Measurements from ENCODE around the gene MCOLN1. TPM values are rescaled to one million over a fixed set of nuclear protein-coding genes. Genes with fewer than 3 reads are reported as not detected.
"Not testable (repeated sequence)": the region's sequence is repeated elsewhere in the genome, so short reads cannot be mapped to it uniquely, and the experiment has no call there.

The MCOLN1 gene
- polyA plus RNA-seq, 1 donor: 14.2 TPM

DNA sequence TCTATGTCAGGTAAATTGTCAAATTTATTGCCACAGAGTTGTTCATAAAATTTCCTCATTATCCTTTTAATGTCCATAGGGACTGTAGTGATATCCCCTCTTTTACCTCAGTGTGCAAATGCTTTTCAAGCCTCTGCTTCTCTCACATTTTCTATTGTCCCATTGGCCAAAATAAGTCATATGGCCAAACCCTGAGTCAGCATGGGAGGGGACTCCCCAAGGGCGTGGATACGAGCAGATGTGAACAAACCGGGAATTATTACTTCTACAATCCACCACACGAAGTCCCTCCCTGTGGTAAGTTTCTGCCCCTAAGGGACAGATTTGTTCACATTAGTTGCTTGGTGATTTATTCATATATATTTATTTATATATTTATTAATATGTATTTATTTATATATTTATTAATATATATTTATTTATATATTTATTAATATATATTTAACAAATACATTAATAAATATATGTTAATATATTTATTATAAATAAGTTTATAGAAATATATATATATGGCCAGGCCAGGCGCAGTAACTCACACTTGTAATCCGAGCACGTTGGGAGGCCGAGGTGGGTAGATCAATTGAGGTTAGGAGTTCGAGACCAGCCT, 53.1 kb downstream of the MCOLN1 start:
- no peak for DNase-seq (ENCODE audit: low read depth)

DNA sequence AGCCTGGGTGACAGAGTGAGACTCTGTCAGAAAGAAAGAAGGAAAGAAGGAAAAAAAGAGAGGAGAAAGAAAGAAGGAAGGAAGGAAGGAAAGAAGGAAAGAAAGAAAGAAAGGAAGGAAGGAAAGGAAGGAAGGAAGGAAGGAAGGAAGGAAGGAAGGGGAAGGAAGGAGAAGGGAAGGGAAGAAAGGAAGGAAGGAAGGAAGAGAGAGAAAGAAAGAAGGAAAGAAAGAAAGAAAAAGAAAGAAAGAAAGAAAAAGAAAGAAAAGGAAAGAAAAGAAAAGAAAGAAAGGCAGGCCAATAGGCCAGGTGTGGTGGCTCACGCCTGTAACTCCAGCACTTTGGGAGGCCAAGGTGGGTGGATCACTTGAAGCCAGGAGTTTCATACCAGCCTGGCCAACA, 55.0 kb downstream of the MCOLN1 start:
- DNase-seq (ENCODE audit: low read depth): not testable (repeated sequence)

- no peak for DNase-seq (ENCODE audit: low read depth)
These were observed 55.7 kb downstream of the MCOLN1 start for GRCh38 chr19:7578127-7578526.

- no peak for DNase-seq (ENCODE audit: low read depth)
These were observed 56.8 kb downstream of the MCOLN1 start for GRCh38 chr19:7579182-7579581.

DNA sequence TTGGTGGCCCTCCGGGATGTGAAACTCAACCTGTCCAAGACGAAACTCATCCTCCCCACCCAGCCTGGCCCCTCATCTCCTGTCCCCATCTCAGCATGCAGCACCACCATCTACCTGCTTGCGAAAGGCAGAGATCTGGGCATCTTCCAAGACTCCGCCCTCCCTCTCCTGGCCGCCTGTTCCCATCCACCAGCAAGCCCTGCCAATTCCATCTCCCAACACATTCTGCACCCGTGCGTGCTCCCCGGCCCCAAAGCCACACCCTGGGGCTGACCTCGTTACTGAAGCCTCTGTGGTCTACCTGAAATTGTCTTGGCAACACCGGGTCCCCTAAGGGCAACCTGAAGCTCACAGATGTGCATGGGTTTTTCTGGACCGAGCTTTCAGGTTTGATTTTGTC, 60.0 kb downstream of the MCOLN1 start:
- no peak for DNase-seq (ENCODE audit: low read depth)

Other genes starting within 250 kb of the MCOLN1 start
- gene INSR, start 228.2 kb upstream of the MCOLN1 start, polyA plus RNA-seq (ENCODE audit: insufficient read length): 15.8 TPM
- gene ARHGEF18, start 173.7 kb upstream of the MCOLN1 start, polyA plus RNA-seq (ENCODE audit: insufficient read length): 14.5 TPM
- gene PEX11G, start 33.6 kb upstream of the MCOLN1 start, polyA plus RNA-seq (ENCODE audit: insufficient read length): 2.3 TPM
- gene ZNF358, start 6.5 kb upstream of the MCOLN1 start, polyA plus RNA-seq (ENCODE audit: insufficient read length): 53.0 TPM
- 31.5 TPM for gene PNPLA6, start 13.1 kb downstream of the MCOLN1 start, polyA plus RNA-seq (ENCODE audit: insufficient read length)
- 0.14 TPM for gene CAMSAP3, start 73.2 kb downstream of the MCOLN1 start, polyA plus RNA-seq (ENCODE audit: insufficient read length)
- 20.4 TPM for gene XAB2, start 106.9 kb downstream of the MCOLN1 start, polyA plus RNA-seq (ENCODE audit: insufficient read length)
- 61.0 TPM for gene PET100, start 107.2 kb downstream of the MCOLN1 start, polyA plus RNA-seq (ENCODE audit: insufficient read length)
- not detected for gene PCP2, start 111.1 kb downstream of the MCOLN1 start, polyA plus RNA-seq (ENCODE audit: insufficient read length)
- 4.0 TPM for gene STXBP2, start 114.5 kb downstream of the MCOLN1 start, polyA plus RNA-seq (ENCODE audit: insufficient read length)
- gene RETN, start 146.4 kb downstream of the MCOLN1 start, polyA plus RNA-seq (ENCODE audit: insufficient read length): 3.0 TPM
- gene MCEMP1, start 154.5 kb downstream of the MCOLN1 start, polyA plus RNA-seq (ENCODE audit: insufficient read length): 0.14 TPM
- gene TRAPPC5, start 158.2 kb downstream of the MCOLN1 start, polyA plus RNA-seq (ENCODE audit: insufficient read length): 36.6 TPM
- 0.78 TPM for gene FCER2, start 179.5 kb downstream of the MCOLN1 start, polyA plus RNA-seq (ENCODE audit: insufficient read length)
- gene CLEC4G, start 209.5 kb downstream of the MCOLN1 start, polyA plus RNA-seq (ENCODE audit: insufficient read length): 0.10 TPM
- gene CD209, start 224.9 kb downstream of the MCOLN1 start, polyA plus RNA-seq (ENCODE audit: insufficient read length): 2.3 TPM
- gene CLEC4M, start 240.6 kb downstream of the MCOLN1 start, polyA plus RNA-seq (ENCODE audit: insufficient read length): 0.14 TPM